Stimulated activated CD4-positive, alpha-beta T cell treated with anti-CD3 and anti-CD28 coated beads, Interleukin-4, amount 100 ng/mL, for 24 hours (primary cell): ENCODE measurements around the gene VPS11.

Experiments used
- DNase-seq: peaks from one replicate; pipeline ENCODE4 v3.0.0-alpha.2; 2020

The VPS11 gene

DNA sequence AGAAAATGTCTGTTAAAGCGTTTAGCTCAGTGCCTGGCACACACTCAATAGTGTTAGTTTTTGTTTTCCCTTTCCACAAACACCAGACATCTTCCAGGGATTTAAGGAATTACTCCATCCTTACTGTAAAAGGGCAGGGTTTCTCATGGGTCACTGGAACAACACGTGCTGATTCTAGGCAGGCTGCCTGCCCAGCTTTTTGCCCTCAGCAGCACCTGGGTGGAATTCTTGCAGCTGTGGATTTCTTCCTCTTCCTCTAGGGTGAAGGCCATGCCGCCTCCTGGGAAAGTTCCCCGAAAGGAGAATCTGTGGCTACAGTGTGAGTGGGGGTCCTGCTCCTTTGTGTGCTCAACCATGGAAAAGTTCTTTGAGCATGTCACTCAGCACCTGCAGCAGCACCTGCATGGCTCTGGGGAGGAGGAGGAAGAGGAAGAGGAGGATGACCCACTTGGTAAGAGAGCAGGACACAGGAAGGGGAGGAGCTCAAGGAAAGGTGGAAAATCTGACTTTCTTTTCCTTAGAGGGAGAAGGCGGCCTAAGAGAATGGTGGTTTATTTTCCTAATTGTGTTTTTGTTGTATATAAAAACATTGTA is 59.2 kb downstream of the VPS11 start:
- DNase-seq: no peak

DNA sequence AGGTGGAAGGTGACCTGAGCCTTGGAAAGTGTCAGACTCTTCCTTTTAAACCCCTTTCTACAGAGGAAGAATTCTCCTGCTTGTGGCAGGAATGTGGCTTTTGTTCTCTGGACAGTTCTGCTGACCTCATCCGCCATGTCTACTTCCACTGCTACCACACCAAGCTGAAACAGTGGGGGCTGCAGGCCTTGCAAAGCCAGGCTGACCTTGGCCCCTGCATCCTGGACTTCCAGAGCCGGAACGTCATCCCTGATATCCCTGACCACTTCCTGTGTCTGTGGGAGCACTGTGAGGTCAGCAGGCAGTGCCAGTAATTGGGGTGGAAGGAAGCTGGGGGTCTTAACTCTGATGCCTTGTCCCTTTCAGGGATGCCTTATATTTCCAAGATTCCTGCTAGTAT is 63.0 kb downstream of the VPS11 start:
- no peak for DNase-seq
